Transverse colon (tissue), 3 donors: Measurements from ENCODE around the gene OXLD1.

Experiments used
- CTCF ChIP-seq, 5 experiments: fragments of 200-600 bp in 3 of 5; fragments of 450-650 bp in 2 of 5; sonication (generic) in 3 of 5; IDR thresholded peaks; 1 replicate in 2 of 5; 2 replicates in 3 of 5; pipeline ENCODE4 v1.5.1; 2016 to 2017; ENCODE audit warnings: antibody characterized with exemption in 5 of 5, inconsistent platforms in 3 of 5, mild to moderate bottlenecking in 2 of 5, moderate library complexity in 1 of 5
- EP300 ChIP-seq: sonication (generic); formaldehyde crosslinking; IDR thresholded peaks from one replicate; pipeline ENCODE4 v1.6.1; 2017; ENCODE audit warnings: antibody characterized with exemption, low read depth
- POLR2A ChIP-seq: fragments of 450-650 bp; IDR thresholded peaks from one replicate; pipeline ENCODE4 v1.6.1; 2016; ENCODE audit warnings: antibody characterized with exemption, mild to moderate bottlenecking, moderate library complexity

- no peak for TF ChIP-seq CTCF (IDR thresholded peaks at IDR 0.05)
- TF ChIP-seq POLR2A: no peak
- TF ChIP-seq EP300: no peak
Observed at GRCh38 chr17:81651692-81652091, 14.7 kb downstream of the OXLD1 start.
